Gastrocnemius medialis (tissue), 4 donors: Measurements from ENCODE around the gene DDX47.

Experiments used
- POLR2A ChIP-seq, 2 donors: fragments of 450-650 bp; IDR thresholded peaks; one replicate each; pipeline ENCODE4 v1.6.1; 2017; ENCODE audit warnings: antibody characterized with exemption in 2 of 2, mild to moderate bottlenecking in 2 of 2, moderate library complexity in 2 of 2
- TF ChIP-seq, protein P1 (sequence below), 5 experiments: fragments of 450-650 bp in 3 of 5; fragments of 200-600 bp in 2 of 5; sonication (generic) in 2 of 5; IDR thresholded peaks in 4 of 5; conservative IDR thresholded peaks in 1 of 5; 1 replicate in 4 of 5; 2 replicates in 1 of 5; pipeline ENCODE4 v1.5.1; 2016 to 2019; ENCODE audit warnings: antibody characterized with exemption in 5 of 5, mild to moderate bottlenecking in 3 of 5, moderate library complexity in 3 of 5

DNA sequence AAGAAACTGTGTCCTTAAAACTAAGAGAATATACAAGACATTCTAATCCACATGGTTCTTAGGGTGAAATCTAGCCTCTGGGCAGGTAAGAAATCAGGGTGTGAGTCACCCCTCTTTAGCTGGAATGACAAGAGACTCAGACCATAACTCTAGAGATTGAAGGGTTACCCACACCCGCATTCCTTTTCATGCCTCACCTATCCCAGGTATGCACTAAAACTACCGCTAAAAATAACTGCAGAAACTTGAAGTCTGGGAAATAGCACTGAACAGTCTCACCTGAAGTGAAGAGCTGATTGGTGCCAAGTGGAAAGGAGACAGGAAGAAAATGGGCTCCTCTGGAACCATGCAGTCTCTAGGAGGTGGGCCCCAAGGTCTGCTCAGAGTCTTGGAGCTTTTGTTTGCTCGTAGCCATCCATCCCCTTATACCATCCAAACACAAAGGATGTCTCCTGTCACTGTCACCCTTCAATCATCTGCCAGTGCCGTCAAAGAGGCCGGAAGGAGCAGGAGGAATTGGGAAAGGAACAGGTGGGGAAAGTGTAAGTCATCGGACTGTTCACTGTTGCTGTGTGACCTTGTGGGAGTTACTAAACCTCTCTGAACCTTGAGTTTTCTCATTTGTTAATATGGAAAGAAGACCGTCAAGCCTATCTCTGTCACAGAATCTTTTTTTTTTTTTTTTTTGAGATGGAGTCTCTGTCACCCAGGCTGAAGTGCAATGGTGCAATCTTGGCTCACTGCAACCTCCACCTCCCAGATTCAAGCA lies 22.4 kb downstream of the DDX47 start:
- TF ChIP-seq, protein P1, sequence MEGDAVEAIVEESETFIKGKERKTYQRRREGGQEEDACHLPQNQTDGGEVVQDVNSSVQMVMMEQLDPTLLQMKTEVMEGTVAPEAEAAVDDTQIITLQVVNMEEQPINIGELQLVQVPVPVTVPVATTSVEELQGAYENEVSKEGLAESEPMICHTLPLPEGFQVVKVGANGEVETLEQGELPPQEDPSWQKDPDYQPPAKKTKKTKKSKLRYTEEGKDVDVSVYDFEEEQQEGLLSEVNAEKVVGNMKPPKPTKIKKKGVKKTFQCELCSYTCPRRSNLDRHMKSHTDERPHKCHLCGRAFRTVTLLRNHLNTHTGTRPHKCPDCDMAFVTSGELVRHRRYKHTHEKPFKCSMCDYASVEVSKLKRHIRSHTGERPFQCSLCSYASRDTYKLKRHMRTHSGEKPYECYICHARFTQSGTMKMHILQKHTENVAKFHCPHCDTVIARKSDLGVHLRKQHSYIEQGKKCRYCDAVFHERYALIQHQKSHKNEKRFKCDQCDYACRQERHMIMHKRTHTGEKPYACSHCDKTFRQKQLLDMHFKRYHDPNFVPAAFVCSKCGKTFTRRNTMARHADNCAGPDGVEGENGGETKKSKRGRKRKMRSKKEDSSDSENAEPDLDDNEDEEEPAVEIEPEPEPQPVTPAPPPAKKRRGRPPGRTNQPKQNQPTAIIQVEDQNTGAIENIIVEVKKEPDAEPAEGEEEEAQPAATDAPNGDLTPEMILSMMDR (IDR thresholded peaks at IDR 0.05 in 4 of 5, conservative IDR thresholded peaks at IDR 0.05 in 1 of 5) = no peak
- no peak for TF ChIP-seq POLR2A (IDR thresholded peaks at IDR 0.05)
